ENCODE results near the gene DALRD3. TPM values are rescaled to one million over a fixed set of nuclear protein-coding genes. Genes with fewer than 3 reads are reported as not detected.

DALRD3 gene
- total RNA-seq, 2 donors from 2014 or later: 24.8 to 29.8 TPM

DNA sequence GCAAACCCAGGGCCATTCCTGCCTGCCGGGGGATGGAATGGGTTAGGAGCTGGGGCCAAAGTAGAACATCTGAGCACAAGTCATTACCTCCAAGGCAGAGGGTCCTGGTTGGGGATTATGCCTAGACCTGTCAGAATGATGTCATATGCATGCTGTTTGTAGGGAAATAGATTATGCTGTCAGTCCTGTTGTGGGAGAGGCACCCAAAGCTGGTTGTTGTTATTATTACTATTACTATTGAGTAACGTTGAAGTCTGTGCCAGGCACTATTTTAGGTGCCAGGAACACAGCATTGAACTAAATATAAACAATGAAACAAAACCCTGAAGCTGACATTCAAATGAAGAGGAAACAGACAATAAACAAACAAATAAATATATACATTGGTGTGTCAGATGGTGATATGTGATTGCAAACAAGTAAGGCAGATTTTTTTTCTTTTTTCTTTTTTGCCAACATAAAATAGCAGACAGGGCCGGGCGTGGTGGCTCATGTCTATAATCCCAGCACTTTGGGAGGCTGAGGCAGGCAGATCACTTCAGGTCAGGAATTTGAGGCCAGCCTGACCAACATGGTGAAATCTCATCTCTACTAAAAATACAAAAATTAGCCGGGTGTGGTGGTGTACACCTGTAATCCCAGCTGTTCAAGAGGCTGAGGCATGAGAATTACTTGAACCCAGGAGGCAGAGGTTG is 26.4 kb downstream of the DALRD3 start:
- DNase-seq (no peak), ATAC-seq (replicated peaks in 1 of 2) (no peak)
- H3K27me3 Mint-ChIP-seq (ENCODE audit: low read depth): no peaks in the 10 kb centered on the region
- H3K4me1 Mint-ChIP-seq (ENCODE audit: low read depth): peaks cover 55% of the 10 kb centered on the region
- peak overlapping the region; percentile 94 for H3K27ac Mint-ChIP-seq
- peak overlapping the region; percentile 97 to 98 for H3K4me3 Mint-ChIP-seq
- H3K9me3 Mint-ChIP-seq: no peaks in the 10 kb centered on the region
- H3K36me3 Mint-ChIP-seq (ENCODE audit: insufficient read depth in 2 of 2): peaks cover 0 to 8% of the 10 kb centered on the region in 2 donors

DNA sequence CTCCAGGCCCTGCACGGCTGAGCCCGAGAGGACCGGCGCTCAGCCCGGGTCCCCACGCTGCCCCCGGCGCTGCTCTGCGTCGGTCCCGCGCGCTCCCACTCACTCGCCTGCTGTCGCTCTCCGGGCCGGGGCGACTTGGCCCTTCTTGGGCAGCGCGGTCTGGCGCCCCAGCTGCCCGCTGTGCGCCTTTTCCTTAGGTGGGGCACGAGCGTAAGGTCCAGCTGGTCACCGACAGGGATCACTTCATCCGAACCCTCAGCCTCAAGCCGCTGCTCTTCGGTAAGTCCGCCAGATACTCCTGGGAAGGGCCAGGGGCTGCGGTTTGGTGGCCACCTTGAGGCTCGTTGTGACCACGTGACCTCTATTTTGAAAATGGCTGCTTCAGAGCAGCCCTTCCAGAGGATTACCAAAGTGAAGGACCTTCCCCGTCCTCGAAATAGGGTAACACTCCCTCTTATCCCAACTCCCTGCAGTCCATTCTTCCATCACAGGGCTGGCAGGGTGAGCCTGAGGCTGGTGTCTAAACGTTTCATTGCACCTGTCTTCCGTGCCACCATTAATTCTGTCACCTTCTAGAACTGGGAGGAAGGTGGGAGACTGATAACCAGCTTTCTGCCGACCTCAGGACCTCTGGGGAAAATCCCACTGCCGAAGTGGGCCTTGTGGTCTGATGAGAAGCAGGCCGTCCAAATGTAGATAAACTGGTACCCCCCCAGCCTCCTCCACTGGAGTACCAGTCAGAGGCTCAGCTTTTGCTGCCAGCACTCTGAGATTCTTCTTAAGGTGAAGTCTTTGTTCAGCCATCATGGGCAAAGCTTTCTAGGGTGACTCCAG is 27.5 kb downstream of the DALRD3 start:
- DNase-seq: peak; percentile 39 to 47
- ATAC-seq (replicated peaks in 1 of 2): peak; percentile 12 to 24
- Mint-ChIP-seq H3K4me1 (ENCODE audit: low read depth) (peaks cover 62% of the 10 kb centered on the region), H3K9me3 (no peaks in the 10 kb centered on the region), H3K4me3 (peak overlapping the region; percentile 97 to 98), H3K27me3 (ENCODE audit: low read depth) (no peaks in the 10 kb centered on the region), H3K27ac (peak overlapping the region; percentile 94), H3K36me3 (ENCODE audit: insufficient read depth in 2 of 2) (peaks cover 0 to 8% of the 10 kb centered on the region in 2 donors)

DNA sequence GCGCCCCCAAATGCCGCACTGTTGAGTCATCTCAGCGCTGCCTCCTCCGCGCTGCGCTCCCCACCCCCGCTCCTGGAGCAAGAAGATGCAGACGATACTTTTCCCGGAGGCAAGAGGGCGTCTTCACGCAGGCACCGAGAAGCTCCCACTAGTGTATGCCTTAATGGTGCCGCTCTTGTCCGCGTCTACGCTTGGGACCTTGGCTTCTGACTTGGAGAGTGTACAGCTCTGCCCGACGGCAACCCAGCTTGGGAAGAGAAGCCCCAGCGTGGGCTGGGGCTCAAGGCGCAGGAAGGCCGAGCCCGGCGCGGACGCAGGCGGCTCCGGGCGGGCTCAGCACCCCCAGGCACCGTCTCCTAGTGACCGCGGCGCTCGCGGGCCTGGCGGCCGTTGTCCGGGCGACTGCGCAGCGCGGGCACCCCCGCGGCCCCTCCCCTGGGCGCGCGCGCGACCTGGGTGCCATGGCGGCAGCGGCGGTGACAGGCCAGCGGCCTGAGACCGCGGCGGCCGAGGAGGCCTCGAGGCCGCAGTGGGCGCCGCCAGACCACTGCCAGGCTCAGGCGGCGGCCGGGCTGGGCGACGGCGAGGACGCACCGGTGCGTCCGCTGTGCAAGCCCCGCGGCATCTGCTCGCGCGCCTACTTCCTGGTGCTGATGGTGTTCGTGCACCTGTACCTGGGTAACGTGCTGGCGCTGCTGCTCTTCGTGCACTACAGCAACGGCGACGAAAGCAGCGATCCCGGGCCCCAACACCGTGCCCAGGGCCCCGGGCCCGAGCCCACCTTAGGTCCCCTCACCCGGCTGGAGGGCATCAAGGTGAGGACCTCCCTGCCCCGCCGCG is 28.4 kb downstream of the DALRD3 start, which contains the start of gene P4HTM:
TSS of gene P4HTM (plus strand) at position 446 of the 840 bp plus-strand sequence. CDS start at position 462, 16 bp downstream.
- no peaks in the 10 kb centered on the region for H3K9me3 Mint-ChIP-seq
- DNase-seq: peak; percentile 86 to 89
- peaks cover 59% of the 10 kb centered on the region for H3K4me1 Mint-ChIP-seq (ENCODE audit: low read depth)
- H3K36me3 Mint-ChIP-seq (ENCODE audit: insufficient read depth in 2 of 2): peaks cover 0 to 7% of the 10 kb centered on the region in 2 donors
- peak within 1 kb of the TSS; percentile 97 to 98 for H3K4me3 Mint-ChIP-seq
- ATAC-seq (replicated peaks in 1 of 2): peak; percentile 82 to 83
- H3K27ac Mint-ChIP-seq: peak within 1 kb of the TSS; percentile 94
- H3K27me3 Mint-ChIP-seq (ENCODE audit: low read depth): no peaks in the 10 kb centered on the region

DNA sequence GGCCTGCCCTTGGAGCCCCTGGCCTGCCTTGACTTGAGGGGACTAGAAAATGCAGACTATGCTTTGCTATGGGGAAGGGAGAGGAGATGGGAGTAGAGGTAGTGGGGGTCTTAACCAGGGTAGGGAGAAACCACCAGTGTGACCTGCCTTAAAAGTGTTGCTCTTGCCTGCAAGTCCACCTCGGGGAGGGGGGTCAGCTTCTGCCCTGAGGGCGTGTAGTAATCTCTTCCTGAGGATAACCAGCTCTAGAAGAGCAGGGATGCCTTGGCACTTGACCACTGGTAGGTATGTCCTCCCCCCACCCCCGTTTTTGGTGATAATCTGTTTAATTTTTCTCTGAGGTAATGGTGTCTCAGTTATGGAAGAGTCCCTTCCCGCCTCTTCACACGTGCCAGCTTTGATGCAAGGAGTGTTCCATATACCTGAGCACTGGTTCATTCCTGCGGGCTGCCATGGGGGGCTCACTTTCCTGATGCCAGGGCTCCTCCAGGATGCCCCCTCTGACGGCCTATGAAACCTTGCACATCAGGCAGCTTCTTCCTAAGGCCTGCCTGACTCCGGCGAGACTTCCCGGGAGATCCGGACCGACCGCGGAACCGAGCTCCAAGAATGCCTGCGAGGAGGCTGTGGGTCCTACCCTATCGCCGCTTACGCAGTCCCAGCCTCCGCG is 29.1 kb downstream of the DALRD3 start:
- H3K27ac Mint-ChIP-seq: peak overlapping the region; percentile 93
- no peaks in the 10 kb centered on the region for H3K27me3 Mint-ChIP-seq (ENCODE audit: low read depth)
- ATAC-seq (replicated peaks in 1 of 2) (no peak), DNase-seq (no peak)
- peak overlapping the region; percentile 93 to 96 for H3K4me3 Mint-ChIP-seq
- peaks cover 56% of the 10 kb centered on the region for H3K4me1 Mint-ChIP-seq (ENCODE audit: low read depth)
- H3K36me3 Mint-ChIP-seq (ENCODE audit: insufficient read depth in 2 of 2): peaks cover 0 to 6% of the 10 kb centered on the region in 2 donors
- H3K9me3 Mint-ChIP-seq: no peaks in the 10 kb centered on the region

DNA sequence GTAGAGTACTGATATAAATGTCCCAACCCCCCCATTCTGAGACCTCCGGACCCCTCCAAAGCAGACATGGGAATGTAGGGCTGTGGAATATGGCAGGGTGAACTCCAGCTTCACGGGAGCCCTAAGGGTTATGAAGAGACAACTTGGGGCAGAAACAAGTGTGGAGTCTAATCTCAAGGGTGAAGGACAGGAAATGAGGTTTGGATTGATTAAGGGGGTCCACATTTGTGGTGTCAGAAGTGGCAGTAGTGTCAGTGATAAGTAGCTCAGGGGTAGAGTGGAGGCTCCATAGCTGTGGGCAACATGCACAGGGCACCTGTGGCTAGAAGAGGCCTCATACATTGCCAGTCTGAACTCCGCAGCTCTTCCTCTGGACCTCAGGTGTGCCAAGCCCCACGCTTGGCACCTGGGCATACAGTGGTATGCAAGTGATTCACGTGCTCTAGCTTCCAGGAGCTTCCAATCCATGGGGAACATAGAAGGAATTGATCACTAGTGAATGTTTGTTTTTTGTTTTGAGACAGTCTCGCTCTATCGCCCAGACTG is 32.5 kb downstream of the DALRD3 start:
- Mint-ChIP-seq H3K36me3 (ENCODE audit: insufficient read depth in 2 of 2) (peaks cover 2 to 14% of the 10 kb centered on the region in 2 donors), H3K27me3 (ENCODE audit: low read depth) (no peaks in the 10 kb centered on the region), H3K4me3 (no peak overlapping the region), H3K9me3 (no peaks in the 10 kb centered on the region), H3K4me1 (ENCODE audit: low read depth) (peaks cover 31% of the 10 kb centered on the region), H3K27ac (no peak overlapping the region)
- ATAC-seq (replicated peaks in 1 of 2) (no peak), DNase-seq (no peak)

DNA sequence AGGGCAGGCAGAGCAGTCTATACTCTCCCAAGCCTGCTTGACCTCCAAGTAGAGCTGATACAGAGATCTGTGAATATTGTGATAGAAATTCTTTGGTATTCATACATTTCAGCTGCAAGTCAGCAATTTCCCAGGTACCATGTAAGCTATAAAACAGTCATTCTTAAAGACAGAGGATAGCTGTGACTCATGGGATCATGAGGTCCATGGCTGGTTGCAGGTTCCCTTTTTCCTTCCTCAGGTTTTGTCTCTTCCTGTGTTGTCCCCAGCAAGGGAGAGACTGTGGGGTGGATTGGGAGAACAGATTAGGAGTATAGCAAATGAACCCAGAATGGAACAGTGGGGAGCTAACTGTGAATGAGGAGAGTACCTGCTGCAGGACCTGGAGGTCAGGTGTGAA is 33.7 kb downstream of the DALRD3 start:
- ATAC-seq (replicated peaks in 1 of 2) (no peak), DNase-seq (no peak)
- Mint-ChIP-seq H3K36me3 (ENCODE audit: insufficient read depth in 2 of 2) (peaks cover 2 to 12% of the 10 kb centered on the region in 2 donors), H3K27me3 (ENCODE audit: low read depth) (no peaks in the 10 kb centered on the region), H3K9me3 (no peaks in the 10 kb centered on the region), H3K27ac (peak overlapping the region; percentile 34), H3K4me3 (no peak overlapping the region), H3K4me1 (ENCODE audit: low read depth) (peaks cover 31% of the 10 kb centered on the region)

DNA sequence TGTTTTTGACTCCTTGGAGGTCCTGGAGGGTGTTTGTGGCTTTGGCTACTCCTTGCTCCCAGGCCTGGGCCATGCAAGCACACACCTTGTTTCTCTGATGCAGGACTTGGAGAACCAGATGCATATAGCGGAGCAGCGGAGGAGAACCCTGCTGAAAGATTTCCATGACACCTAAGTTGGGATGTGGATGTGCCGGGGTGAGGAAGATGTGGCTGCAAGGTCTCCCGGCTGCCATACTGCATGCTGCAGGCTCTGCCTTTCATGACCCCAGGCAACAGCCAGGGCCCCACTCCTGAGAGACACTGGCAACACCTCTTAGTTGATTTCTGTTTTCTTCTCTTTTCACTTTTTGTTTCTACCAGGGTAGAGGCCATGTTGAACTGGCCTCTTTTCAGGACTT is 35.3 kb downstream of the DALRD3 start:
- H3K36me3 Mint-ChIP-seq (ENCODE audit: insufficient read depth in 2 of 2): peaks cover 4 to 17% of the 10 kb centered on the region in 2 donors
- no peak for DNase-seq
- H3K4me1 Mint-ChIP-seq (ENCODE audit: low read depth): peaks cover 17% of the 10 kb centered on the region
- H3K9me3 Mint-ChIP-seq: no peaks in the 10 kb centered on the region
- no peaks in the 10 kb centered on the region for H3K27me3 Mint-ChIP-seq (ENCODE audit: low read depth)
- H3K27ac Mint-ChIP-seq: peak overlapping the region; percentile 49
- no peak for ATAC-seq (replicated peaks in 1 of 2)
- H3K4me3 Mint-ChIP-seq: no peak overlapping the region

DNA sequence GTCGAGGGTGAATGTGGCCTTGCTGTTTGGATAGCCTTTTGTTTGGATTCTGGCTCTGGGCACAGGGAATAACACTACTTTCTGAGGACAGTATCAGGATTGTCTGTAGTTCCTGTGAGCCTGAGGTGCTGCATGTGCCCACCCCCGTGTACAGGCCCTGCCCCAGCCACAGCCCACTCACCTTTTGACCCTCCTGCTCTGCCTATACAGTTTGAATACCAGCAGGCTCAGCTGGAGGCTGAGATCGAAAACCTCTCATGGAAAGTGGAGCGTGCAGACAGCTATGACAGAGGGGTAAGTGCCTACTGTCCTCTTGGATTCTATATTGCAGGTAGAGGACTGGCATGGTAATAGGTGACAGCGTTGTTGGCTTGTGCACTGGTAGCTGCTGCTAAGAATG is 35.7 kb downstream of the DALRD3 start:
- Mint-ChIP-seq H3K4me3 (no peak overlapping the region), H3K27ac (no peak overlapping the region), H3K36me3 (ENCODE audit: insufficient read depth in 2 of 2) (peaks cover 4 to 21% of the 10 kb centered on the region in 2 donors), H3K4me1 (ENCODE audit: low read depth) (peaks cover 13% of the 10 kb centered on the region), H3K9me3 (no peaks in the 10 kb centered on the region), H3K27me3 (ENCODE audit: low read depth) (no peaks in the 10 kb centered on the region)
- DNase-seq: no peak
- no peak for ATAC-seq (replicated peaks in 1 of 2)

DNA sequence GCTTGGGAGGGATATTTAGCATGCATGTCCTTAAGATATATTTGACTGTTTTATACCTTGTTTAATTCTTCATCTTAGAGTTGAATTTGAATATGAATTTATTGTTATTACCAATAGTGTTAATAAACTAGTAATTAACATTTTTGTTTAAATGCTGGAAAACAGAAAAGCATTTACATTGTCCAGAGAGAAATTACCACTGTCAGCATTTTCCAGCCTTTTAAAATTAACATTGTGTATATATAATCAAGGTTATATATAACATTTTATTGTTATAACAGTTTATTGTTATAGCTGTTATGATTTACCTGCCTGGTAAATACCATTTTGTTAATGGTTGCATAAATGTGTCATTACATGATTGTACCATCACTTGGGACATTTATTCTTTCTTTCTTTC is 36.4 kb downstream of the DALRD3 start:
- H3K27me3 Mint-ChIP-seq (ENCODE audit: low read depth): no peaks in the 10 kb centered on the region
- H3K4me1 Mint-ChIP-seq (ENCODE audit: low read depth): peaks cover 8% of the 10 kb centered on the region
- DNase-seq (no peak), ATAC-seq (replicated peaks in 1 of 2) (no peak)
- H3K4me3 Mint-ChIP-seq: no peak overlapping the region
- no peaks in the 10 kb centered on the region for H3K9me3 Mint-ChIP-seq
- H3K27ac Mint-ChIP-seq: peak overlapping the region; percentile 45
- H3K36me3 Mint-ChIP-seq (ENCODE audit: insufficient read depth in 2 of 2): peaks cover 4 to 21% of the 10 kb centered on the region in 2 donors

DNA sequence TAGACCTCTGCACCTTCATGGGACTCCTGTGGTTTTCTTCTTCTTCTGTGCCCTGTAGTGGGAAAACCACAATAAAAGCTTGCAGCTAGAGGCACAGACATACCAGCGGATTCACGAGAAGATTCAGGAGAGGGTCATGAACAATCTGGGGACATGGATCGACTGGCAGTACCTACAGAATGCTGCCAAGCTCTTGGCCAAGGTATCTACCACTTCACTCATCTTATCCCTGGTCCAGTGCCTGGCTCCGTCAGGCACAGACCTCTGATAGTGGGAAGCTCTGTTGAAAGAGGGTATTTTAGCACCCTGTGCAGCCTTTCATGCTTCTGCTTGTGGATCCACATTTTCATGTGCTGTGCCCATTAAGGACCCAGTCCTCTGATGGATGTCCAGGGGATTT is 38.1 kb downstream of the DALRD3 start:
- no peaks in the 10 kb centered on the region for H3K4me1 Mint-ChIP-seq (ENCODE audit: low read depth)
- no peak overlapping the region for H3K4me3 Mint-ChIP-seq
- no peak overlapping the region for H3K27ac Mint-ChIP-seq
- no peaks in the 10 kb centered on the region for H3K9me3 Mint-ChIP-seq
- H3K27me3 Mint-ChIP-seq (ENCODE audit: low read depth): no peaks in the 10 kb centered on the region
- DNase-seq: no peak
- ATAC-seq (replicated peaks in 1 of 2): no peak
- peaks cover 4 to 29% of the 10 kb centered on the region in 2 donors for H3K36me3 Mint-ChIP-seq (ENCODE audit: insufficient read depth in 2 of 2)

DNA sequence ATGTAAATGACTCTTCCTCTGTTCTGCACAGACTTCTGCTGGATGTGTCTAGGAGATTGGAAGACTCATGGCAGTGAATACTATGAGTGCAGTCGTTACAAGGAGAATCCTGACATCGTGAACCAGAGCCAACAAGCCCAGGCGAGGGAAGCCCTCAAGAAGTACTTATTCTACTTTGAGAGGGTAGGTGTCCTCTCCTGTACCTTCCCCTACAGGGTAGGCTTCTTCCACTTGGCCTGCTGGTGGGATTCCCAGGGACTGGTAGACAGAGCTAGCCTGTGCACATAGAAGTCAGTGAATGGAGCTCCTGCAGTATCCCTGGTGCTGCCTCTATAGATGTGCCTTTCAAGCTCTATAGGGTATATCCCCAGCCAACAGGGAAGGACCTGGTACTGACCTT is 38.9 kb downstream of the DALRD3 start:
- H3K36me3 Mint-ChIP-seq (ENCODE audit: insufficient read depth in 2 of 2): peaks cover 4 to 31% of the 10 kb centered on the region in 2 donors
- ATAC-seq (replicated peaks in 1 of 2): no peak
- H3K4me1 Mint-ChIP-seq (ENCODE audit: low read depth): no peaks in the 10 kb centered on the region
- peak overlapping the region; percentile 20 for H3K27ac Mint-ChIP-seq
- no peak for DNase-seq
- H3K4me3 Mint-ChIP-seq: no peak overlapping the region
- H3K27me3 Mint-ChIP-seq (ENCODE audit: low read depth): no peaks in the 10 kb centered on the region
- H3K9me3 Mint-ChIP-seq: no peaks in the 10 kb centered on the region
